Erythroblast (primary cell): ENCODE data around the gene HMGCR.

Experiments used
- GATA1 ChIP-seq: IDR thresholded peaks from 2 replicates; pipeline ENCODE4 v1.6.1; 2011; ENCODE audit warnings: low read depth, mild to moderate bottlenecking, control low read depth, low read length, moderate library complexity
- POLR2A ChIP-seq: IDR thresholded peaks from 2 replicates; pipeline ENCODE4 v1.6.1; 2011; ENCODE audit warnings: mild to moderate bottlenecking, low read length

- TF ChIP-seq POLR2A (no peak), GATA1 (no peak)
Measured at GRCh38 chr5:75324791-75325190, 12.2 kb upstream of the HMGCR start.
